ENCODE results near the gene SCAMP1.

DNA sequence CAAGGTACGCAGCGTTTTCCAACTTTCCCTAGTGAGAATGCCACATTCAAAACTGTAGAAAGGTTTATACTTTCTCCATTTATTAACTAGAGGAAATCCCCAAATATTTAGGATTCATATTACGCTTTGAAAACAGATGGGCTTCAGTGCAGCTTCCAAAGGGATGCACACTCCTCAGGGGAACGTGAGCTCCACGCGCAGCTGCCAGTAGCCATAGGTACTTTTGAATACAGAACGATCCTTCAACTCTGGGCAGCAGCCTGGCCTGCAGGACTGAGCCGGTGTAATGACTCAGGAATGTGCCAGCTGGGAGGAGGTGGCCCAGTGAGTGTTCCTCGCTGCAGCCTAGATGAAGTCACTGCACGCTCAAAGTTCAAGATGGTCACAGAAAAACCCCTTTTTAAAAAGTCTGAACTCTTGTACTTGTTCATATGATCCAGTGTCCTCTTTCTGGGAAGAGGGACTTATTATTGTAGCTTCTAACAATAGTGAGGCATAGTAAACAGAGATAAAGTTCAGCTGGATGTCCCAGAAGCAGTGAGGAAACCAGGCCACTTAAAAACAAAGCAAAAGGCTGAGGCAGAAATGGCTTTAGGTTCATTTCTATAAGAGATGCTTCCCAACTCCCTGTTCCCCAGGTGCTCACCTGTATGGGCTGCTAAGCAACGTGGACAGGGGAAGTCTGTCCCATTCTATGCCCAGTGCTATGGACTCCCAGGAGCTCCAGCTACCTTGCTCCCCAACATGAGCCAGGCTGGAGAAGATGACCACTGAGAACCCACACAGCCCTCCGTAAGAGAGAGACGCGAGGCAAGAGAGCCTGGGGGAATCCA, 158.2 kb downstream of the SCAMP1 start:
- TF ChIP-seq GATA2 (IDR thresholded peaks at IDR 0.05; ENCODE audit: low read depth, low read length): no peak
- no peak for TF ChIP-seq GATA3 (IDR thresholded peaks at IDR 0.05; ENCODE audit: low read depth, low read length)

Data from SH-SY5Y (cell line).